Testis (tissue), 2 donors: Measurements from ENCODE around the gene CWH43.
"Not testable (repeated sequence)": the region's sequence is repeated elsewhere in the genome, so short reads cannot be mapped to it uniquely, and the experiment has no call there.

Experiments used
- POLR2A ChIP-seq: fragments of 450-650 bp; IDR thresholded peaks from one replicate; pipeline ENCODE4 v1.6.1; 2017; ENCODE audit warnings: antibody characterized with exemption, mild to moderate bottlenecking, moderate library complexity
- TF ChIP-seq, protein P1 (sequence below), 3 experiments: fragments of 450-650 bp in 2 of 3; fragments of 200-600 bp in 1 of 3; sonication (generic) in 1 of 3; IDR thresholded peaks; one replicate each; pipeline ENCODE4 v1.5.1; 2016 to 2019; ENCODE audit warnings: antibody characterized with exemption in 3 of 3, mild to moderate bottlenecking in 2 of 3, moderate library complexity in 1 of 3

- TF ChIP-seq, protein P1, sequence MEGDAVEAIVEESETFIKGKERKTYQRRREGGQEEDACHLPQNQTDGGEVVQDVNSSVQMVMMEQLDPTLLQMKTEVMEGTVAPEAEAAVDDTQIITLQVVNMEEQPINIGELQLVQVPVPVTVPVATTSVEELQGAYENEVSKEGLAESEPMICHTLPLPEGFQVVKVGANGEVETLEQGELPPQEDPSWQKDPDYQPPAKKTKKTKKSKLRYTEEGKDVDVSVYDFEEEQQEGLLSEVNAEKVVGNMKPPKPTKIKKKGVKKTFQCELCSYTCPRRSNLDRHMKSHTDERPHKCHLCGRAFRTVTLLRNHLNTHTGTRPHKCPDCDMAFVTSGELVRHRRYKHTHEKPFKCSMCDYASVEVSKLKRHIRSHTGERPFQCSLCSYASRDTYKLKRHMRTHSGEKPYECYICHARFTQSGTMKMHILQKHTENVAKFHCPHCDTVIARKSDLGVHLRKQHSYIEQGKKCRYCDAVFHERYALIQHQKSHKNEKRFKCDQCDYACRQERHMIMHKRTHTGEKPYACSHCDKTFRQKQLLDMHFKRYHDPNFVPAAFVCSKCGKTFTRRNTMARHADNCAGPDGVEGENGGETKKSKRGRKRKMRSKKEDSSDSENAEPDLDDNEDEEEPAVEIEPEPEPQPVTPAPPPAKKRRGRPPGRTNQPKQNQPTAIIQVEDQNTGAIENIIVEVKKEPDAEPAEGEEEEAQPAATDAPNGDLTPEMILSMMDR (IDR thresholded peaks at IDR 0.05), result not testable (repeated sequence)
- not testable (repeated sequence) for TF ChIP-seq POLR2A
These were observed 122.3 kb downstream of the CWH43 start for GRCh38 chr4:49108183-49108978.
